MCF 10A (cell line): ENCODE data around the gene DLEC1. TPM values are rescaled to one million over a fixed set of nuclear protein-coding genes. Genes with fewer than 3 reads are reported as not detected.

ENCODE experiments used
- BruUV-seq: library from RNA; stranded (reverse); fragments of 400-500 nt; replicated peaks from 2 replicates; lab custom pipeline; 2021; lab: Mats Ljungman, UMichigan
- CTCF ChIA-PET: fragments of 300-600 bp; sonication (Branson Sonifier 250); formaldehyde crosslinking; extraction: SDS; loops from one replicate; lab custom pipeline; 2021; ENCODE audit warnings: antibody characterized with exemption, inconsistent platforms; lab: Yijun Ruan, JAX
- POLR2A ChIA-PET: fragments of 300-600, 350-650 bp; sonication (Branson Sonifier 250); formaldehyde crosslinking; extraction: SDS; loops from one replicate; lab custom pipeline; 2020; ENCODE audit warnings: antibody characterized with exemption, inconsistent platforms; lab: Yijun Ruan, JAX
- DNase-seq: peaks from one replicate; pipeline ENCODE4 v3.0.0-alpha.2; 2018; ENCODE audit not compliant: unreplicated experiment
- H3K27ac Mint-ChIP-seq: one replicate; pipeline ENCODE4 v1.8.0; 2022; ENCODE audit warnings: mild to moderate bottlenecking, low read depth, mixed read lengths; ENCODE audit not compliant: unreplicated experiment
- H3K27me3 Mint-ChIP-seq: one replicate; pipeline ENCODE4 v1.8.0; 2022; ENCODE audit warnings: mixed read lengths; ENCODE audit not compliant: insufficient read depth, unreplicated experiment
- H3K36me3 Mint-ChIP-seq: one replicate; pipeline ENCODE4 v1.8.0; 2022; ENCODE audit warnings: mild to moderate bottlenecking, moderate library complexity, mixed read lengths; ENCODE audit not compliant: insufficient read depth, unreplicated experiment
- H3K4me1 Mint-ChIP-seq: one replicate; pipeline ENCODE4 v1.8.0; 2022; ENCODE audit warnings: mixed read lengths; ENCODE audit not compliant: insufficient read depth, unreplicated experiment
- H3K4me3 Mint-ChIP-seq: one replicate; pipeline ENCODE4 v1.8.0; 2022; ENCODE audit warnings: mild to moderate bottlenecking, moderate library complexity, mixed read lengths; ENCODE audit not compliant: unreplicated experiment
- H3K9me3 Mint-ChIP-seq: one replicate; pipeline ENCODE4 v1.8.0; 2022; ENCODE audit warnings: mixed read lengths; ENCODE audit not compliant: unreplicated experiment
- CTCF ChIP-seq: fragments of 200-600 bp; IDR thresholded peaks from one replicate; pipeline ENCODE4 v1.8.0; 2022; ENCODE audit warnings: antibody characterized with exemption, mild to moderate bottlenecking; ENCODE audit not compliant: unreplicated experiment
- intact Hi-C: fragments of 100-400 bp; cut with micrococcal nuclease; formaldehyde crosslinking; loops from 2 replicates; pipeline ENCODE4 v1.14.1; 2022
- total RNA-seq: library from RNA; stranded (reverse); gene quantifications from 2 replicates; pipeline ENCODE4 v1.2.3, GENCODE V29; 2022

Gene DLEC1
- total RNA-seq, 1 experiment from 2014 or later: 1.3 TPM

GRCh38 chr3:38163117-38163840, 124.3 kb downstream of the DLEC1 start:
- POLR2A ChIA-PET: interaction anchor here (1.3 to 5.8 kb wide), 4 partner anchors 10 to 84 kb away, joined by 5 to 188 read pairs (median 79); partner anchors contain the start of genes ACAA1 and MYD88
- no peak for TF ChIP-seq CTCF
- Mint-ChIP-seq H3K27me3 (no peaks in the 10 kb centered on the region), H3K36me3 (peaks cover 17% of the 10 kb centered on the region), H3K4me3 (no peak overlapping the region), H3K4me1 (peaks cover 18% of the 10 kb centered on the region), H3K27ac (no peak overlapping the region), H3K9me3 (no peaks in the 10 kb centered on the region)
- no TSS peak for BruUV-seq
- CTCF ChIA-PET: interaction anchor here (0.5 to 3.0 kb wide), 6 partner anchors 9 to 253 kb away, joined by 3 to 8 read pairs (median 3); no protein-coding TSS in a partner anchor
- intact Hi-C loops: no loop called here
- no peak for DNase-seq

GRCh38 chr3:38163841-38164642, 125.0 kb downstream of the DLEC1 start:
- Mint-ChIP-seq H3K4me1 (peaks cover 23% of the 10 kb centered on the region), H3K27me3 (no peaks in the 10 kb centered on the region), H3K9me3 (no peaks in the 10 kb centered on the region), H3K36me3 (peaks cover 17% of the 10 kb centered on the region), H3K4me3 (peak overlapping the region; percentile 87), H3K27ac (peak overlapping the region; percentile 93)
- no peak for DNase-seq
- intact Hi-C loops: loop anchor here (2.0 kb wide), 1 partner anchor 25 kb away; the partner anchor contains the start of gene MYD88
- POLR2A ChIA-PET: interaction anchor here (0.7 to 5.8 kb wide), 16 partner anchors 9 to 311 kb away, joined by 3 to 188 read pairs (median 8); partner anchors contain the start of genes ACAA1 and MYD88
- no peak for TF ChIP-seq CTCF
- BruUV-seq: TSS peak; percentile 76
- CTCF ChIA-PET: interaction anchor here (0.5 to 3.0 kb wide), 9 partner anchors 8 to 253 kb away, joined by 3 to 8 read pairs (median 3); no protein-coding TSS in a partner anchor

- intact Hi-C loops: loop anchor here (2.0 kb wide), 1 partner anchor 26 kb away; the partner anchor contains the start of gene MYD88
- no peak for TF ChIP-seq CTCF
- POLR2A ChIA-PET: interaction anchor here (0.7 to 5.8 kb wide), 19 partner anchors 9 to 311 kb away, joined by 3 to 188 read pairs (median 6); partner anchors contain the start of genes ACAA1, MYD88 and XYLB
- BruUV-seq: no TSS peak
- CTCF ChIA-PET: interaction anchor here (0.8 to 3.0 kb wide), 8 partner anchors 8 to 182 kb away, joined by 3 to 8 read pairs (median 5); partner anchors contain the start of gene XYLB
- H3K4me1 Mint-ChIP-seq: peaks cover 29% of the 10 kb centered on the region
- H3K27me3 Mint-ChIP-seq: no peaks in the 10 kb centered on the region
- peak overlapping the region; percentile 87 for H3K4me3 Mint-ChIP-seq
- no peak for DNase-seq
- peaks cover 17% of the 10 kb centered on the region for H3K36me3 Mint-ChIP-seq
- H3K9me3 Mint-ChIP-seq: no peaks in the 10 kb centered on the region
- peak overlapping the region; percentile 93 for H3K27ac Mint-ChIP-seq
Measured at GRCh38 chr3:38164643-38164951, 125.6 kb downstream of the DLEC1 start.
